HG02759 (cell line): ENCODE results near the gene NT5C1A.

Experiments
- ATAC-seq: cut with Tn5 transposase; IDR thresholded peaks from one replicate; pipeline ENCODE4 v1.9.1; 2021; ENCODE audit warnings: mild to moderate bottlenecking, moderate library complexity; ENCODE audit not compliant: unreplicated experiment

The NT5C1A gene

DNA sequence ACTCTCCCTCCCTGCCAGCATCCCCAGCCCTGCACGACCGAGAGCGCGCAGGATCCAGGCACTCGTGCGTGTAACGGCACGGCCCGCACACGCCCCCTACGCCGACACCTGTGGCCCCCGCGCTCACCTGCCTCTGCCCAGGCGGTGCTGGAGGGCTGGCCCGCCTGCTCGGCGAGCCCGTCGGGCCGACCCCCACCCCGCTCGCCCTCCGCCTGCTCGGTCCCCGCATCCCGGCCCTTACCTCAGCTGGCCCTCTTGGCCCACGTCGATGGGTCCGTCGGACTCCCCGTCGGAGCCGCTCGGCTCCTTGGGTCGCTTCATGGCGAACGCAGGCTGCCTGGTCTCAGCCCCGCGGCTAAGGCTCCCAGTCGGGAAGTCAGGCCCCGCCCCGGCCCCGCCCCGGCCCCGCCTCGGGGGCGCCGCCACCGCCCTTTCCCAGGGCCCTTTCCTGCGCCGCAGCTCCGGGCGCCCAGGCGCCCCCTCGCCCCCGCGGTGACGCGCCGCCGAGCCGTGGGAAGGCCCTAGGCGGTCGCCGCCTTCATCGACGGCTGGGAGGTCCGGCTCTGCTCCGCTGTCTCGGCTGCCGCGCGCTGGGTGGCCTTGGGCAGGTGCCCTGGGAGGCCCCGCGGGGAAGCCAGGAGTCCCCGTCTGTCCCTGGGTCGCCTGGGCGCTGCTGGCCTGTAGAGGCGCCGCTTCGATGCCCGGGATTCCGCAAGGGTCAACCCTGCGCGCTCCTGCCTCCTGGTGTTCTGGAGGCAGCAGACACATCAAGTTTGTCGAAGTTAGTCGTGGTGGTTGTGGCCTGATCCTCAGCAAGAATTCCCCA is 32.4 kb downstream of the NT5C1A start, which contains the start of gene HEYL:
Gene HEYL (minus strand): TSS at position 339 of the 826 bp plus-strand sequence. CDS start 18 bp downstream, at position 321.
- ATAC-seq: peak; percentile 53

DNA sequence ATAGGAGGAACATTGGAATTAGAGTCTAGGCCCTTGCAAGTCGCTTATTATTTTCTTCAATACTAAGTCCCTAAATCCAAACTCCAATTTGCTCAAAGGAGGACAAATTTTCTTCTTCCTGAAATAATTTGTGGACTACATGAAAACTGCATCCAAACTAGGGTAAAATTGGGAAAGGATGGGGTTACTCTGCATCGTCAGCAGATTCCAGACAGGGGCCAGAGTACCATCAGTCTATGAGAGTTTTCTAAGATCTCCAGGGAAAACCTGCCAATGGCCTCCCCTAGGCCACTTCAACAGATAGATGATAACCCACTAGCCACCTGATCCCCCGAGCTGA is 33.0 kb downstream of the NT5C1A start:
- no peak for ATAC-seq

DNA sequence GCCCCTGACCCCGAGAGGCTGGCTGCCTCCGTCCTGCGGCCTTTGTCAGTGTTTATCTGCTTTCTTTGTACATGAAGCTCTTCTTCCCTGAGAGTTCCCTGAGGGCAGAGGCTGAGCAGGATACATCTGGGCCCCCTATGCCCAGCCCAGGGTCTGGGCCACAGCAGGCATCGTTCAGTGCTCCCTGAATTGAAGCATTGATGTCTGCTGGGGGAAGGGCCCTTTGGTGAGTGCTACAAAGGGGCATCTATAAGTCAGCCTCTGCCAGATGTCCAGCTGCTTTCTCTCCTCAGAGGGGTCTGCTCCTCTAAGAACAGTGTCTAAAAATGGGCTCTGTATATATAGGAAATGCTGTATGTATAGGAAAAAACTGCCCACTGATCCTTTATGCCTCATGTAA is 34.5 kb downstream of the NT5C1A start:
- no peak for ATAC-seq

DNA sequence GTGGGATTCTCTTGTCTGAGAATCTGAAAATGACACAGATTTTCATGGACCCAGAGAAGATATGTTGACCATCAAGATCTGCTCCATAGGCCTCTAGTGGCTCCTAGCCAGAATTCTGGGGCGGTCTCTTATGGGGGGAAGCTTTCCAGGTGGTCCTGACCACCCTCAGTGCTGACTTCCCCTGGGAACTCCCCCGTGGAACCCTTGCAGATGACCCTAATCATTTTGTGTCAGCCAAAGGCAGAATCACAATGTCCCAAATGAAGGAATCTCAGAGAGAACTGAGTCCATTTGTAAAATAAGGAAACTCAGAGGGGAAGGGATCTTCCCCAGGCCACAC is 36.1 kb downstream of the NT5C1A start:
- no peak for ATAC-seq

DNA sequence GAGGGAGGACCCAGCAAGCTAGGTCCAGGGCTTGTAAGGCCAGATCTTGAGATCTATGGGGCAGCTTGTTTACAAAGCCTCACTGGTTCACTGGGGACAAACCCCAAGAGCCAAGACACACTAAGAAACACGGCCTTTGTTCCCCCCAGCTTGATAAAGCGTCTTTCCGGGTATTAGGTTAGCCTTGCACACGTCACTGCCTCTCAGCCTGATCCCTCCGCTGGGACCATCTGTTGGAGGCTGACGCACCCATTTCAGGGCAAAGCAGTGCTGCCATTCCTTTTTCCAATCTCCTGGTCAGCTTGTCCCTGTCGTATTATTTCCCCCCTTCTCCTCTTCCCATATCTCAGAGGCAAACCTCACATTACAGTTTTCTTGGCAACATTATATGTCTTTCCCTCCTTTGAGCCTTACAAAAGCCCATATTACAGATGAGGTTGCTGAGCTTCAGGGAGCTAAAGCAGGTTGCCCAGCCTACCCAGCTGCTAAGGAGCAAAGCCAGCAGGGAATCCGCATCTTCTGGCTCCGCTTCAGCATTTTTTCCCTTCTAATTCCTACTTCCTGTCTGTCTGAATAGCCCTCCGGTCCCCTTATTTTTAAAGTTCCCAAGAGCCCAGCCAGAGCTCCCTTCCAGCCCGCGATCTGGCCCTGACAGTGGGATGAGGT is 36.6 kb downstream of the NT5C1A start:
- no peak for ATAC-seq

DNA sequence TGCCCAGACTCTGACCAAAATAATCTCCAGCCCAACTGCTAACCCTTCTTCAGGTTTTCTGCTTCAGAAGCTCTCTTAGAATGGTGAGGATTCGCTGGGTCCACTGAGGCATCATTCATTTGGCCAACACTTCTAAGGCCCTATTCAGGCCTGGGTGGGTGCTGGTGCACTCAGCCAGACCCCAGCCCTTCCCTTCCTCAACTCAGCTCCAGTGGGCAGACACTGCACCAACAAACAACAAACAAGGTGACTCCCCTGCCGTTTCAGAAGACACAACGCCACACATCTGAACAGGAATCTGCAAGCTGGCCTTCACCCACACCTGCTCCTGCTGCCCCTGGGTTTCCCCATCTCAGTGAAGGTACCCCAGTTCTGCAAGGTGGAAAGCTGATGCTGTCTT is 38.5 kb downstream of the NT5C1A start:
- no peak for ATAC-seq

DNA sequence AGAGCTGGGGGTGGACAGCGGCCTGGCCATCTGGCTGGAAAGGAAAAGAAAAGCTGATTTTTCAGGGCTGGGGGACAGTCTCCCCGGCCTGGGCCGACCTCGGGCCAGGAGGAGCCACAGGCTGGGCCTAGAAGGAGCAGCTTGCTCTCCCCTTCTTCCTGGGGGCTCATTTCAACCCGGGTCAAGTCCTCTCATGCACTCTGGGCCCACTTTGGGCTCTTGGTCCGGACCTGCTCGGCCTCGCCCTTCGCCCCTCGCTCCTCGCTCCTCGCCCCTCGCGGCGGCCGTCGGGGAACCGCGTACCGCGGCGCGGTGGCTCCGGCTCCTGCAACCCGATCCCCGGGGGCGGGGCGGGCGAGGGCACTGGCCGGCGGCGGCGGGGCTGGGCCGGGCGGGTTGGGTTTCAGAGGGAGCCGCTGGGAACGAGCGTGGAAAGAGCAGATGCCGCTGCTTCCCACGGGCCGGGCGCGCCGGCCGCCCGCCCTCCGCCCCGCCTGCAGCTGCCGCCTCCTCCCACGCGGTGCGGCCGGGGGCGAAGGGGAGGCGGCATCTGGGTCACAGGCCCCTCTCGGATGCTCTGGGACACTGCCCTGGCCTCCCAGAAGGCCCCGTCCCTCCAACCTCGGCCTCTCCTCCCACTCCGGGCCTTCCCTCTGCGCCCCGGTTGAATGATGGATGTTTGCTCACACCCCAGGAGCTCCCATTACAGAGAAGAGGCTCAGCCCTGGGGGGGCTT is 39.1 kb downstream of the NT5C1A start:
- ATAC-seq: no peak

DNA sequence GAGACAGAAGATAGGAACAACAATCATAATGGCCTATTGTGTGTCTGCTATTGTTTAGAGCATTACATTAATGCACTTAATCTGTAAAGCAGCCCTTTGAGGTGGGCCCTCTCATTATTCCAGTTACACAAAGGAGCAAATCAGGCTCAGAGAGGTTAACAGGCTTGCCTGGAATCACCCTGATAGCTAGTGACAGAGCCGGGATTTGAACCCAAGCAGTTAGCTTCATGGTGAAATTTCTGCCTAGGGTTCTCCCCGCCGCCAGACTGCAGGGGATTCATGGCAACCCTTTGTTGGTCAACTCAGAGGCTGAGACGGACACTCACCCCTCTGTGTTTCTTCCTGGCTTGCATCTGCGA is 39.6 kb downstream of the NT5C1A start:
- no peak for ATAC-seq

DNA sequence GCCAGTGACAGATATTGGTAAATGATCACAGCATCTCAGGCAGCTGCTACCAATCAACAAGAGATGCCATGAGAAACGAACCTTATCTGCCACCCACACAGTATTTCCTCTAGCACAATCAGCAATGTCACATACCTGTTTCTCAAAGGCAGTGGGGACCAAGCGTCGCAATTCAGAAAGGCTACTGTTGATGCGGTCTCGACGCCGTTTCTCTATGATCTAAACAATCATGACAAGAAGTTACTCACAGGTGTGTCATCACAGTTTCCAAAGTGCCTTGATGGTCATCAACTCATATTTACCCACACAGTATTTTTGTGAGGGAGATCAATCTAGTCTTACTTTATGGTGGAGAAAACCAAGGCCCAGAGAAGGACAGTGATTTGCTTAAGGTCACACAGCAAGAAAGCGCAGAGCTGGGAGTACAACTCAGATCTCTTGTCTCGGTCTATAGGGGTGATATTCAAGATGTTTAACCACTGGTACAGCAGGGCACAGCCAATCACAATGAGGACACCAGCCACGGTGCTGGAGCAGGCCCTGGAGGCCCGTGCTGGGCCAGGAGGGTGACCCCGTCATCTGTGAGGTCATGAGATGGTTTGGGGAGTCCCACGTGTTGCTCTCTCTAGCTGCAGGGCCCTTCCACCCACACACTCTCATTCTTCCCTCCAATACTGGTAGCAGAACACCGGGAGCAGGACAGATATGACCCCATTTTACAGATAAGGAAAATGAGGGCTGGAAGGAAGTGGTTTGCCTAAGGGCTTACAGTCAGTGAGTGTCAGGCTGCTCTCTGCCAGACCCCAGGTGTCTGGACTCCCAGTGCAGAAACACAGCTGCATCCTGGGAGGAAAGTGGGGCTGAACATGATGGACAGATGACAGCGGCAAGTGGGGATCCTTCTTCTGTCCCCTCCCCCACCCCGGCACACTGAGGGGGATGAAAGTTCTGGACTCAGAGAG is 40.3 kb downstream of the NT5C1A start:
- no peak for ATAC-seq

DNA sequence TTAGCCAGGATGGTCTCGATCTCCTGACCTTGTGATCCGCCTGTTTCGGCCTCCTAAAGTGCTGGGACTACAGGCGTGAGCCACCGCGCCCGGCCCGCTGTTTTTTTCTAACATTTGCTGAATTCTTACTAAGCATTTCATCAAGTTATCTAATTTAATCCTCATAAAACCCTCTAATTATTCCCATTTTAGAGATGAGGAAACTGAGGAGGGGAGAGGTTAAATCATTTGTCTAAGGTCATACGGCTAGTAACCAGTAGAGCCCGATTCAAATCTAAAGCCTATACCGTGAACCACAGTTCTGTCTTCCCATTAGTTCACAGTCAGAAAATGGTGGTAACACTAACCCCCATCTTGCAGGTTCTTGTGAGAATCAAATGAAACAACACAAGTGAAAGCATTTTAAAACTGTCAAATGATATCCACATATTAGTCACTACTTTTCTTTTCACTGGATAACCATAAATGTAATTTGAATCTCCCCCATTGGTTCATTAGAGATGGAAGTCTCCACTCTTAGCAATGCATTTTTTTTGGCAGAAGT is 43.0 kb downstream of the NT5C1A start:
- no peak for ATAC-seq

DNA sequence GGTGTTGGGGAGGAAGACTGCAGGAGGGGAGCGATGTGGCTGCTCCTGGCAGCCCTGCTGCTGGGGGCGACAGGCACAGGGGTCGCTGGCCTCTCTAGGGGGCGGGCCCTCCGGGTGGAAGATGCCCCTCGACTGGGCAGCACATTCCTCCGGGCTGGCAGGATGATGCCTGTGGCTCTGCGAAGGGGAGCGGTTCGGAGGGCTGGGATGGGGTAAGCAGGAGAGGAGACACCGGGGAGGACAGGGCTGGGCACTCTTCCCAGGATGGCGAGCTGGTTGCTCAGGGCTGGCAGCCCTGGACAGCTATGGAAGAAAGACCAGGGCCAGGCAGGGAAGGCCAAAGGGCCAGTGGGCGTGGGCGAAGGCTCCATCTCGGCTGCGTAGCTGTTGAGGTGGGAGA is 45.3 kb downstream of the NT5C1A start:
- no peak for ATAC-seq

DNA sequence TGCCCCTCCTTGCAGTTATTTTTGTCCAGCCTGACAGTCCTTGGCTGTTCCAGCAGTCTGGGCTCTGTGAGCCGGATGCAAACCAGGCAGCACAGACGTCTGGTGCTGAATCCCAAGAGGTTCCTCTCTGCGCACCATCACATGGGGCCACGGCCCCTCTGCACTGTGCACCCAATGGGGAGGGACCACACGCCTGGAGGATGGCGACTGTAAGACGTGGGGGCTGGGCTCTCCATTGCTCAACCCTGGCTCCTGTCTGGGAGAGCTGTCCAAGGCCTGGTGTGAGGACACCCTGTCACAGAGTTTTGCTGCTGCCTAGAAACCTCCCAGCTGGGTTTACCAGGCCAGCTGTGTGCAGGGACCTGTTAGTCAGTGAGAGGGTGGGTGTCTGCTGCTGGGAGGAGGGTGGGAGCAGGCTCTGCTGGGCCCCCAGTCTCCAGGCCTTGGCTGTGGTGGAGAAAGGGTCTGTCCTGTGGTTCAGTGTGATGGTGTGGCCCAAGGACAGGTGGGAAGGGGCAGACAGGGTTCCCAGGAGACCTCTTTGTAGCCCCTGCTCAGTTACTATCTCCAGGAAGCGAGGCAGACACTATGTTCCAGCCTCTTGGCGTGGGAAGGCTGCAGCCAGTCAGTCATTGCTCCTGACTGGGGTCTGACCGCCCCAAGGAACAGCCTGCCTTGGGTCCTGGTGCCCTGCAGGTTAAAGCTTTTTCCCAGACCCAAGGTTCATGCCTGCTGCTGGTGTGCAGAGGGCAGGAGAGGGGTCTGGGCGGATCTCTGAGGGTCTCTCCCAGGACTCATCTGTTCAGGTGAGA is 46.2 kb downstream of the NT5C1A start:
- ATAC-seq: no peak

DNA sequence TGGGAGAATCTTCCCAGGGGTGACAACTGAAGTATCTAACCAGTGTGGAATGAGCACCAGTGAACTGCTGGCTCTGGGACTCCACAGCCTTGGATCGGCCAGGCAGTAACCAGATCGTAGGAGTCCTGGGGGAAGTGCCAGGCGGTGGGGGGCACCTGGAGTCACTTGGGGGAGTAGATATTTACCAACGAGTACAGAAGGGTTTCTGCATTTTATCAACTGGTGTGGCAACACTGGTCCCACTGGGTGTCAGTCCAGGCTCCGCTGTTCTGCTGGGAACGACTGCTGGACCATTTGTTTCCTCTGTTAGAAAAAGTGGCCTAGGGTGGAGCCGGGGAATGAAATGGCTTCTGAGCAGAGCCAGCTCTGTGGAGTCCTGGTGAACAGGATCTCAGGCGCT is 46.9 kb downstream of the NT5C1A start:
- ATAC-seq: no peak

DNA sequence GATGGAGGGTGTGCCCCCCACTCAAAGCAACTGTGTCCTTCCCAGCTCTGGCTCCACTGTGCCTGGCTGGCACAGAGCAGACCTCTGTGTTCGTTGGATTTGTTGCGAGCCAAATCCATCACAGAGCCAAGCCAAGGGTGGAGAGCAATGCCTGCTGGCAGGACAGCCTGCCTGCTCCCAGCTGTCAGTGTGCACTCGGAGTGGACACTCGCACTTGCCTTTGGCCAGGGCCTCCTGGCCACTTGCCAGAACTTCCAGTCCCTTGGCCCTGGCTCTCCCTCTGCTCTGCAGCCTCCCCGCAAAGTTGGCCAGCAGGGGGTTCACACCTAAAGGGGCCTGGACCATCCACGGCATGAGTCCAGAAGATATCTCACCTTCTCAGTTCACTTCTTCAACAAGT is 48.9 kb downstream of the NT5C1A start:
- no peak for ATAC-seq

DNA sequence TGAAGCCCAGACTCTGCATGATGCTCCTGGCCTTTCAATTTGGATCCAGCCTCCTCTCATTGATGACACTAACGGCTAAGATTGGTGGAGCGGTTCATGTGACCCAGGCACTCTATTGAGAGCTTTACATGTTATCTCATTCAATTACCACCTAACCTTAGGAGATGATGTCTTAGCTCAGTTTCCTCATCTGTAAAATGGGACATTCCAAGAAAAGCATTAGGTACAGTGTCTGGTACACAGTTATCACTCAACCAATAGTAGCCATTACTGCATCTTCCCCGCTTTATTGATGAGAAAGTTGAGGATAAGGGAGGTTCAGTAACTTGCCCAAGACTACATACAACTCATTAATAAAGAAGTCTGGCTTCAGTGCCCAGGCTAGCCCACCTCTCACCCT is 49.5 kb downstream of the NT5C1A start:
- no peak for ATAC-seq

DNA sequence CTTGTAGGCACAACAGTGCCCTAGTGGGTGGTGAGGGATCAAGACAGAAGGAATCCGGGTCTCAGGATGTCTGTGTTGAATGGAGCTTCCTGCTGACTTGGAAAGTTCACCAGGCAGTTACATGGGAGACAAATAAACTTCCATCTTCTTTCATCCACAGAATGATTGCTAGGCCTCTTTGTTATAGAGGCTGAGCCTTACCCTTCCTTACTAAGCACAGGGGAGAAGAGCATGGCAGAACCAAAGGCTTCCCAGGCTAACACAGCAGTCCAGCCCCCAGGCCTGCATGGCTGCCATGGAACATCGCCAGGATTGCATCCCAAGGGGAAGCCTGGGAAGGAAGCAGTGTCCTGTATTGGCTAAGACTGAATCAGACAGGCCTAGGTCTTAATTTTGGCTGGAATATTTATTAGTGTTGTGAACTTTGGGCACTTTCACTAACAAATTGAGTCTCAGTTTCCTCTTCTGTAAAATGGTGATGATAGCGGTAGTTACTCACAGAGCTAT is 51.2 kb downstream of the NT5C1A start:
- ATAC-seq: no peak

DNA sequence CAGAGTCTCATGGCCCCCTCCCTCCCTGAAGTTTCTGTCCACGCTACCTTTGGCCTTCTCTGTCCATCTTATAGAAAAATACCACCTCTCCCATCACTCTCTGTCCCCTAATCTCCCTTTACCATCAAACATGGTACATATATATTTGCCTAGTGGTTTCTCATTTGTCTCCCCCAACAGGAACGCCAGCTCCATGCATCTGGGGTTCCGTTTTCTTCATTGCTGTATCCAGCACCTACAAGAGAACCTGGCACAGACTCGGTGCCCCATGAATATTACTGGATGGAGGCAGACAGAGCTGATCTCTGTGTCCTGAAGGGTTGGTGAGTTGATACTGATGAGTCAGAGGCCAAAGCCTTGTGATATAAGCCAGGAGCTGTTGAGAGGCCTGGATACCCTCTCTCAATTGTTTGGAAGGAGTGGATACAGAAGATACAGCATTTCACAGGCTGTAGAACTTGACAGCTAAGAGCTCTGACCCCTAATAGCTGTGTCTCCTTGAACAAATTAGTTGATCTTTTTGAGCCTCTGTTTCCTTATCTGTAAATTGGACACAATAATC is 54.3 kb downstream of the NT5C1A start:
- no peak for ATAC-seq

DNA sequence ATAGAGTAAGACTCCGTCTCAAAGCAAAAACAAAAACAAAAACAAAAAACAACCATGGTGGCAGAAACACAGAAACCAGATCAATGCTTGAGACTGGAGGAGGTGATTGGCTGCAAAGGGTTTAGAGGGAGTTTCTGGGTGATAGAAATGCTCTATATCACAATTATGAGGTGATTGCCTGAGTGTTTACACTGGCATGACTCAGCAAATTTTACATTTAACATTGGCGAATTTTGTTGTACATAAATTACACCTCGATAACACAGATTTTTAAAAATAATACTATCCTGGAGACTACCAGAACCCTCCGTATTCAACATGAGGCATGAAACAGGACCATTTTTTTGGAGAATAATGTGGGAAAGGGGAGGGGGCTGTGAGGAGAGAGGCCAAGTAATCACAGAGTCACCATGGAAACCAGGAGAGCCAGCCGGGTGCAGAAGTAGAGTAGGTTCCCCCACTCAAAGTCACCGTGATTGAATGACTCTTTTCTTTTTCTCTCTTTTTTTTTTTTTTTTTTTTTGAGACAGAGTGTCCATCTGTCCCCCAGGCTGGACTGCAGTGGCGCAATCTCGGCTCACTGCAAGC is 56.7 kb downstream of the NT5C1A start:
- no peak for ATAC-seq

DNA sequence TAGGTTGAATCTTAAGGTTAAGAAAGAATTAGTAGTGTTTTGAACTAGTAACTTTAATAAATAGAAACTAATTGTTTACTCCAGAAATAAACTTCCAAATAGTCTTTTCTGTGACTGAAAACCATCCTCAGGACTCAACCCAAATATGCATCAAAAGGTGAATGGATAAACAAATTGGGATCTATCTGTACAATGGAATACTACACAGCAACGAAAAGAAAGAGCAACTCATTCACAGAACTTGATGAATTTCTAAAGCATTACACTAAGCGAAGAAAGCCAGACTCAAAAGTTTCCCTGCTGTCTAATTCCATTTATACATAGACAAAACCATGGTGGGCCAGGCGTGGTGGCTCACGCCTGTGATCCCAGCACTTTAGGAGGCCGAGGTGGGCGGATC is 57.4 kb downstream of the NT5C1A start:
- no peak for ATAC-seq
